ENCODE data around the gene SMIM5.
A peak's percentile ranks its signal among the peaks of the same experiment; 100 is the strongest.

The SMIM5 gene

GRCh38 chr17:75642182-75642783 is 9.0 kb downstream of the SMIM5 start:
- no peak for DNase-seq

GRCh38 chr17:75642784-75643642 is 9.8 kb downstream of the SMIM5 start:
- no peak for DNase-seq

- no peak for DNase-seq
Measured at GRCh38 chr17:75643643-75644017, 10.4 kb downstream of the SMIM5 start.

- DNase-seq = no peak
Measured at GRCh38 chr17:75645501-75645888, 12.3 kb downstream of the SMIM5 start.

- DNase-seq = no peak
Measured at GRCh38 chr17:75645889-75646637, 12.8 kb downstream of the SMIM5 start.

- no peak for DNase-seq
Measured at GRCh38 chr17:75646638-75646992, 13.4 kb downstream of the SMIM5 start.

GRCh38 chr17:75647061-75647460 is 13.8 kb downstream of the SMIM5 start:
- DNase-seq = no peak

GRCh38 chr17:75647921-75648320 is 14.7 kb downstream of the SMIM5 start:
- DNase-seq = no peak

- DNase-seq = no peak
Measured at GRCh38 chr17:75649687-75650086, 16.5 kb downstream of the SMIM5 start.

- DNase-seq = no peak
Measured at GRCh38 chr17:75650874-75651273, 17.6 kb downstream of the SMIM5 start.

GRCh38 chr17:75652341-75652740 is 19.1 kb downstream of the SMIM5 start:
- DNase-seq = no peak

- DNase-seq = peak; percentile 36
Measured at GRCh38 chr17:75652934-75653549, 19.8 kb downstream of the SMIM5 start.

GRCh38 chr17:75654176-75654575 is 20.9 kb downstream of the SMIM5 start:
- DNase-seq = no peak

GRCh38 chr17:75658237-75658636 is 25.0 kb downstream of the SMIM5 start:
- no peak for DNase-seq

GRCh38 chr17:75661531-75661930 is 28.3 kb downstream of the SMIM5 start:
- no peak for DNase-seq

GRCh38 chr17:75662511-75662910 is 29.3 kb downstream of the SMIM5 start:
- DNase-seq = no peak

- no peak for DNase-seq
Measured at GRCh38 chr17:75664099-75664549, 30.9 kb downstream of the SMIM5 start.

GRCh38 chr17:75665981-75666380 is 32.7 kb downstream of the SMIM5 start:
- no peak for DNase-seq

- DNase-seq = peak; percentile 98
Measured at GRCh38 chr17:75666959-75667790, 33.9 kb downstream of the SMIM5 start, which contains the start of the genes RECQL5 and SAP30BP. Gene RECQL5, minus strand, starts transcription at chr17:75667154. Its CDS starts 597 bp downstream, at chr17:75666557. Gene SAP30BP, plus strand, starts transcription at chr17:75667338. Its CDS starts 35 bp downstream, at chr17:75667373.

- no peak for DNase-seq
Measured at GRCh38 chr17:75667825-75668224, 34.6 kb downstream of the SMIM5 start.

- DNase-seq = no peak
Measured at GRCh38 chr17:75668489-75668888, 35.3 kb downstream of the SMIM5 start.

- DNase-seq = no peak
Measured at GRCh38 chr17:75670868-75671267, 37.6 kb downstream of the SMIM5 start.
